Right forelimb (tissue), 1 donor: Measurements from ENCODE around the gene ATP1A1.

Source experiments
- DNase-seq: peaks from one replicate; pipeline ENCODE4 v3.0.0-alpha.2; 2018

The ATP1A1 gene

GRCh38 chr1:116345843-116346242 lies 27.2 kb upstream of the ATP1A1 start:
- no peak for DNase-seq

- no peak for DNase-seq
Measured at GRCh38 chr1:116346943-116347673, 25.9 kb upstream of the ATP1A1 start.

- DNase-seq = no peak
Measured at GRCh38 chr1:116347696-116348095, 25.3 kb upstream of the ATP1A1 start.

- no peak for DNase-seq
Measured at GRCh38 chr1:116350097-116350645, 22.9 kb upstream of the ATP1A1 start.

GRCh38 chr1:116351914-116352313 lies 21.1 kb upstream of the ATP1A1 start:
- no peak for DNase-seq

- DNase-seq = no peak
Measured at GRCh38 chr1:116352349-116352813, 20.7 kb upstream of the ATP1A1 start.

GRCh38 chr1:116353155-116353554 lies 19.9 kb upstream of the ATP1A1 start:
- DNase-seq = no peak

- no peak for DNase-seq
Measured at GRCh38 chr1:116356067-116356466, 17.0 kb upstream of the ATP1A1 start.

GRCh38 chr1:116356673-116357072 lies 16.4 kb upstream of the ATP1A1 start:
- no peak for DNase-seq

- DNase-seq = no peak
Measured at GRCh38 chr1:116357487-116357886, 15.6 kb upstream of the ATP1A1 start.

GRCh38 chr1:116359060-116359830 lies 13.8 kb upstream of the ATP1A1 start:
- DNase-seq = no peak

GRCh38 chr1:116359871-116360270 lies 13.2 kb upstream of the ATP1A1 start:
- DNase-seq = no peak

- DNase-seq = no peak
Measured at GRCh38 chr1:116360429-116361173, 12.4 kb upstream of the ATP1A1 start.

GRCh38 chr1:116361648-116362047 lies 11.4 kb upstream of the ATP1A1 start:
- DNase-seq = no peak

- no peak for DNase-seq
Measured at GRCh38 chr1:116362050-116362449, 11.0 kb upstream of the ATP1A1 start.

- peak; percentile 57 for DNase-seq
Measured at GRCh38 chr1:116365353-116365780, 7.7 kb upstream of the ATP1A1 start.

- DNase-seq = no peak
Measured at GRCh38 chr1:116365857-116366256, 7.2 kb upstream of the ATP1A1 start.

GRCh38 chr1:116367256-116367945 lies 5.6 kb upstream of the ATP1A1 start:
- DNase-seq = no peak

GRCh38 chr1:116368241-116368640 lies 4.8 kb upstream of the ATP1A1 start:
- DNase-seq = no peak

GRCh38 chr1:116370181-116370580 lies 2.9 kb upstream of the ATP1A1 start:
- no peak for DNase-seq

GRCh38 chr1:116371752-116372151 lies 1.3 kb upstream of the ATP1A1 start:
- no peak for DNase-seq

- DNase-seq = no peak
Measured at GRCh38 chr1:116372191-116372590, 853 bp upstream of the ATP1A1 start.
